ENCODE results near the gene NADK.

DNA sequence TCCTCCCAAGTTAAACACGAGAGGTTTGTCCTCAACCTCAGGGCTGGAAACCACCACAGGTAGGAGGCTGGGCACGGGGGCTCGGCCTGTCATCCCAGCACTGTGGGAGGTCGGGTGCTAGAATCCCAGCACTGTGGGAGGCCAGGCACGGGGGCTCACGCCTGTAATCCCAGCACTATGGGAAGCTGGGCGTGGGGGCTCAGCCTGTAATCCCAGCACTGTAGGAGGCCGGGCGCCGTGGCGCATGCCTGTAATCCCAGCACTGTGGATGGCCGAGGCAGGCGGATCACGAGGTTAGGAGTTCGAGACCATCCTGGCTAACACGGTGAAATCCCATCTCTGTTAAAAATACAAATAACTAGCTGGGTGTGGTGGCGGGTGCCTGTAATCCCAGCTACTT lies 47.4 kb downstream of the NADK start:
- TF ChIP-seq GATA2 (IDR thresholded peaks at IDR 0.05; ENCODE audit: low read depth, low read length) (no peak), GATA3 (IDR thresholded peaks at IDR 0.05; ENCODE audit: low read depth, low read length) (no peak)

Measured in SH-SY5Y (cell line).